GM12878 (cell line): Measurements from ENCODE around the gene COL18A1. TPM values are rescaled to one million over a fixed set of nuclear protein-coding genes. Genes with fewer than 3 reads are reported as not detected.

Source experiments
- ATAC-seq: fragments of 200-7000 bp; cut with Tn5 transposase; 3 replicates; pipeline ENCODE4 v1.9.1; 2020; ENCODE audit warnings: mild to moderate bottlenecking, moderate library complexity
- BruUV-seq: library from RNA; stranded (reverse); fragments of 400-500 nt; replicated peaks from 2 replicates; lab custom pipeline; 2021; lab: Mats Ljungman, UMichigan
- CTCF ChIA-PET: fragments of 300-600 bp; sonication (Branson Sonifier 250); formaldehyde crosslinking; extraction: SDS; loops from one replicate; lab custom pipeline; 2021; ENCODE audit warnings: inconsistent platforms; lab: Yijun Ruan, JAX
- POLR2A ChIA-PET: fragments of 350-600 bp; formaldehyde crosslinking; extraction: SDS; loops from one replicate; lab custom pipeline; 2021; ENCODE audit warnings: inconsistent platforms; lab: Charles Lee
- RAD21 ChIA-PET: fragments of 300-600 bp; sonication (Branson Sonifier 250); formaldehyde crosslinking; loops from one replicate; lab custom pipeline; 2023; ENCODE audit warnings: antibody characterized with exemption; ENCODE audit not compliant: unreplicated experiment; lab: Charles Lee
- SMC1A ChIA-PET: fragments of 300-600 bp; sonication (Branson Sonifier 250); formaldehyde crosslinking; loops from one replicate; lab custom pipeline; 2023; ENCODE audit not compliant: unreplicated experiment, uncharacterized antibody; lab: Charles Lee
- DNase-seq: peaks from one replicate; pipeline ENCODE4 v3.0.0-alpha.2; 2011; ENCODE audit warnings: low read depth, low spot score
- FAIRE-seq: peaks from 3 replicates; lab custom pipeline; 2011; peaks lifted over from hg19 to GRCh38; lab: Jason Lieb, UNC
- H2AFZ ChIP-seq: 2 replicates; pipeline ENCODE4 v1.6.0; 2011; ENCODE audit warnings: low read depth, low read length, control low read depth; ENCODE audit not compliant: control insufficient read depth
- H3K27ac ChIP-seq: 2 replicates; pipeline ENCODE4 v1.5.1; 2011; ENCODE audit warnings: control low read depth; ENCODE audit not compliant: control insufficient read depth, insufficient read depth
- H3K27me3 ChIP-seq, 2 experiments: replicated peaks in 1 of 2; 2 replicates each; pipeline versions ENCODE4 v1.6.0 to v1.6.1; 2011; ENCODE audit warnings: low read length in 1 of 2; ENCODE audit not compliant: control insufficient read depth in 2 of 2, insufficient read depth in 2 of 2
- H3K36me3 ChIP-seq, 2 experiments: 2 replicates each; pipeline ENCODE4 v1.5.1; 2011; ENCODE audit warnings: low read length in 1 of 2; ENCODE audit not compliant: control insufficient read depth in 2 of 2, insufficient read depth in 2 of 2
- H3K4me1 ChIP-seq: 2 replicates; pipeline ENCODE4 v1.6.1; 2011; ENCODE audit warnings: mild to moderate bottlenecking, low read length, moderate library complexity, mixed read lengths; ENCODE audit not compliant: control insufficient read depth, insufficient read depth
- H3K4me2 ChIP-seq: 2 replicates; pipeline ENCODE4 v1.6.0; 2011; ENCODE audit warnings: control low read depth; ENCODE audit not compliant: control insufficient read depth, insufficient read depth
- H3K4me3 ChIP-seq: fragments of 200-600 bp; sonication (generic); 2 replicates; pipeline ENCODE4 v1.5.1; 2016
- H3K79me2 ChIP-seq: 2 replicates; pipeline ENCODE4 v1.6.0; 2011; ENCODE audit warnings: low read length; ENCODE audit not compliant: control insufficient read depth, insufficient read depth
- H3K9ac ChIP-seq: 2 replicates; pipeline ENCODE4 v1.8.0; 2011; ENCODE audit warnings: low read length, control low read depth, mixed read lengths; ENCODE audit not compliant: control insufficient read depth, insufficient read depth
- H3K9me3 ChIP-seq: replicated peaks from 3 replicates; pipeline ENCODE4 v1.5.1; 2011; ENCODE audit warnings: mild to moderate bottlenecking, low read length; ENCODE audit not compliant: control insufficient read depth, insufficient read depth
- H4K20me1 ChIP-seq: 2 replicates; pipeline ENCODE4 v1.6.0; 2011; ENCODE audit not compliant: control insufficient read depth, insufficient read depth
- FOXM1 ChIP-seq: IDR thresholded peaks from 2 replicates; pipeline ENCODE4 v1.6.1; 2012; ENCODE audit warnings: low read depth, mild to moderate bottlenecking, inconsistent platforms, low read length, moderate library complexity
- KDM1A ChIP-seq: fragments of 200-600 bp; sonication (generic); IDR thresholded peaks from 2 replicates; pipeline ENCODE4 v1.6.1; 2016; ENCODE audit warnings: borderline replicate concordance
- PAX8 ChIP-seq: fragments of 450-650 bp; IDR thresholded peaks from 2 replicates; pipeline ENCODE4 v1.6.1; 2017; ENCODE audit warnings: mild to moderate bottlenecking, moderate library complexity
- SMAD1 ChIP-seq: fragments of 450-650 bp; IDR thresholded peaks from 2 replicates; pipeline ENCODE4 v1.6.1; 2018; ENCODE audit warnings: mild to moderate bottlenecking, low read depth; ENCODE audit not compliant: partially characterized antibody
- TCF3 ChIP-seq: IDR thresholded peaks from 2 replicates; pipeline ENCODE4 v1.6.1; 2012; ENCODE audit warnings: low read depth, mild to moderate bottlenecking, low read length, borderline replicate concordance; ENCODE audit not compliant: insufficient read depth
- ZNF622 ChIP-seq: fragments of 450-650 bp; IDR thresholded peaks from 2 replicates; pipeline ENCODE4 v1.6.1; 2017; ENCODE audit warnings: mild to moderate bottlenecking, inconsistent platforms
- ZSCAN29 ChIP-seq: fragments of 450-650 bp; IDR thresholded peaks from 2 replicates; pipeline ENCODE4 v1.6.1; 2017; ENCODE audit warnings: mild to moderate bottlenecking, moderate library complexity
- WGBS: methylation state at CpG from one replicate; pipeline ENCODE4 v1.1.6; 2016; ENCODE audit warnings: low lambda C conversion rate; ENCODE audit not compliant: insufficient replicate concordance, insufficient coverage; ENCODE audit errors: missing lambda C conversion rate; 5-methylcytosine and 5-hydroxymethylcytosine counted together
- in situ Hi-C: fragments of 300-500 bp; cut with MboI; formaldehyde crosslinking; loops from 9 replicates; pipeline ENCODE4 v1.14.3; 2018; ENCODE audit warnings: mixed read lengths
- intact Hi-C: fragments of 100-400 bp; cut with micrococcal nuclease; formaldehyde crosslinking; loops from one replicate; pipeline ENCODE4 v1.14.2; 2022; ENCODE audit not compliant: unreplicated experiment
- polyA plus RNA-seq, 11 experiments: library from polyadenylated mRNA; depleted of rRNA in 4 of 11; unstranded in 6 of 11; stranded (reverse) in 5 of 11; fragments of >200 nt; fragmentation: Nextera tagmentation in 4 of 11; fragmentation: Illumina TruSeq in 1 of 11; extraction: Ambion mirVana in 4 of 11; extraction: Trizol in 1 of 11; gene quantifications; 1 replicate in 1 of 11; 2 replicates in 10 of 11; pipeline versions ENCODE4 v1.2.1 to v1.2.3, GENCODE V29; 2011 to 2016; ENCODE audit warnings: inconsistent platforms in 2 of 11, missing spikeins in 2 of 11, low read depth in 1 of 11
- total RNA-seq, 4 experiments: library from RNA; depleted of rRNA in 3 of 4; stranded (reverse); fragments of >200 nt in 3 of 4; fragmentation: Illumina TruSeq in 1 of 4; extraction: Trizol in 1 of 4; gene quantifications; 2 replicates each; pipeline versions ENCODE4 v1.2.1 to v1.2.3, GENCODE V29; 2013 to 2021

Gene COL18A1
- total and polyA plus RNA-seq, 10 of the 15 experiments (the other 5 are each of a cell fraction or from before 2014, with no cell fraction given): under 0.01 to 0.49 (median 0.09) TPM; not detected in 3

DNA sequence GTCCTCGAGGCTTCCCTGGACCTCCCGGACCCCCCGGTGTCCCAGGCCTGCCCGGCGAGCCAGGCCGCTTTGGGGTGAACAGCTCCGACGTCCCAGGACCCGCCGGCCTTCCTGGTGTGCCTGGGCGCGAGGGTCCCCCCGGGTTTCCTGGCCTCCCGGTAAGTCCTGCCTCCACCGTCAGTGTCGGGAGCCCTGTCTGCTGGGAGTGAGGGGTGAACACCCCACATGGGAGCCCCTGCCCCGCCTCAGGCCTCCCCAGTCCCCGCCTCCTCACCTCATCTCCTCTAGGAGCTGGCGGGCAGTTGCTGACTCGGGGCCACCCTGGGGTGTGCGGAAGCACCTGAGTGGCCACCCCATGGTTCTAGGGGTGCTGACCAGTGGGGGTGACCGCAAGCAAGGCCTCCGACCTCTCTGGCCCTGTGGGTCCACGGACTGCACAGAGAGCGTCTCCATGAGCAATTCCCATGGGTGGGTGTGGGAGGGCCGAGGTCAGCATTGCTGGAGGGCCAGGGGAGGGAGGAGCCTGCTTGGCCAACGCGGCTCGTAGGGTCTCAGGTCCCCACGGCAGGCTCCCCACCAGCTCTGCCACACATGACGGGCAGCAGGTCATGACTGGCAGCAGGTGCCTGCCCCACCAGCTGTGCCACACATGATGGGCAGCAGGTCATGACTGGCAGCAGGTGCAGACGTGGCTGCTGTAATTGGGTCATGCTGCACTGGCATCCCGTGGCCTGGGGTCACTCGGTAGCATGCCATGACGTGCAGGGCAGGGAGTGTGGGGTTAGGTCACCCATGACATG, 75.9 kb downstream of the COL18A1 start:
- H3K4me1 ChIP-seq: peaks cover 6% of the 10 kb centered on the region; the same call in 1 of the 2 replicates
- no peaks in the 10 kb centered on the region for H4K20me1 ChIP-seq
- no peak overlapping the region for H3K4me3 ChIP-seq
- no peak for ATAC-seq
- POLR2A ChIA-PET: no interaction called here
- TF ChIP-seq FOXM1 (no peak), ZSCAN29 (no peak), PAX8 (no peak)
- TF ChIP-seq, all 136 proteins: peak for 0
- ChIA-PET SMC1A (no interaction called here), CTCF (no interaction called here), RAD21 (no interaction called here)
- Histone ChIP-seq H3K4me2 (no peak overlapping the region), H3K9ac (no peak overlapping the region), H3K79me2 (no peaks in the 10 kb centered on the region), H3K9me3 (no peaks in the 10 kb centered on the region), H3K36me3 (no peaks in the 10 kb centered on the region), H2AFZ (no peak overlapping the region), H3K27me3 (no peaks in the 10 kb centered on the region), H3K27ac (no peak overlapping the region)
- in situ Hi-C loops: no loop called here
- DNase-seq: no peak
- WGBS: 83% methylated on average over 29 of the region's 35 CpGs
- FAIRE-seq: no peak
- intact Hi-C loops: no loop called here
- no TSS peak for BruUV-seq

DNA sequence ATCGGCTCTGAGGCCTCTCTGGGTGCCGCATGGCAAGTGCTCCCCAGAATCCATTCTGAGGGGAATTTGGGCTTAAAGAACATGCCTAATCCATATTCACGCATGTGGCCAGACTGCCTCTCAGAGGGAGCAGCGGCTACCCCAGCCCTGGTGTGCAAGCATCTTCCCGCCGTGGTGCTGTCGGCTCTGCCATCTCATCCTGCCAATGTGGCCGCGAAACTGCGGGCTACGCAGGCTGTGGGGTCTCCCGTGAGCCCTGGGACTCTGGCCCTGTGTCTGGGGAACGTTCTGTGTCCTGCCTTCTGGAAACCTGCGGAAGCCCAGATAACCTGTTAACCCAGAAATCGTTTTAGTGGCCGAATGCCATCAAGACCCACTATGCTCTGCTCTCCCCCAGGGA, 76.6 kb downstream of the COL18A1 start:
- H2AFZ ChIP-seq: no peak overlapping the region
- ChIA-PET RAD21 (no interaction called here), CTCF (no interaction called here), SMC1A (no interaction called here), POLR2A (no interaction called here)
- no peaks in the 10 kb centered on the region for H3K36me3 ChIP-seq
- H3K27me3 ChIP-seq: no peaks in the 10 kb centered on the region
- in situ Hi-C loops: no loop called here
- no peaks in the 10 kb centered on the region for H3K79me2 ChIP-seq
- peaks cover 6% of the 10 kb centered on the region; the same call in 1 of the 2 replicates for H3K4me1 ChIP-seq
- no peak for ATAC-seq
- H3K9me3 ChIP-seq: no peaks in the 10 kb centered on the region
- no peak overlapping the region for H3K4me3 ChIP-seq
- FAIRE-seq: no peak
- DNase-seq: no peak
- WGBS: 75% methylated on average over 16 of the region's 16 CpGs
- no peak overlapping the region for H3K9ac ChIP-seq
- H3K27ac ChIP-seq: no peak overlapping the region
- no peak overlapping the region for H3K4me2 ChIP-seq
- no peak for TF ChIP-seq TCF3
- no peak for TF ChIP-seq KDM1A
- no peak for TF ChIP-seq SMAD1
- TF ChIP-seq ZNF622: no peak
- intact Hi-C loops: no loop called here
- no peaks in the 10 kb centered on the region for H4K20me1 ChIP-seq
- no TSS peak for BruUV-seq
